AG09309 (cell line): ENCODE data around the gene BTBD16.

Experiments
- DNase-seq: peaks from one replicate; pipeline ENCODE4 v3.0.0-alpha.2; 2010; ENCODE audit warnings: low read depth
- H3K4me3 ChIP-seq: 2 replicates; pipeline ENCODE4 v1.5.1; 2011; ENCODE audit warnings: mild to moderate bottlenecking, low read depth, low read length, moderate library complexity; ENCODE audit not compliant: control insufficient read depth
- CTCF ChIP-seq: IDR thresholded peaks from 2 replicates; pipeline ENCODE4 v1.5.1; 2011; ENCODE audit warnings: mild to moderate bottlenecking, low read depth, low read length, inconsistent platforms; ENCODE audit not compliant: insufficient read depth, control insufficient read depth; ENCODE audit errors: missing control alignments

Gene BTBD16

GRCh38 chr10:122333037-122333436, 61.9 kb downstream of the BTBD16 start:
- H3K4me3 ChIP-seq = no peak overlapping the region
- no peak for DNase-seq
- no peak for TF ChIP-seq CTCF

GRCh38 chr10:122336332-122336731, 65.2 kb downstream of the BTBD16 start:
- no peak for TF ChIP-seq CTCF
- H3K4me3 ChIP-seq = no peak overlapping the region
- no peak for DNase-seq

- no peak overlapping the region for H3K4me3 ChIP-seq
- no peak for TF ChIP-seq CTCF
- DNase-seq = no peak
These were observed 65.9 kb downstream of the BTBD16 start for GRCh38 chr10:122336961-122337360.

GRCh38 chr10:122338609-122339441, 67.7 kb downstream of the BTBD16 start:
- H3K4me3 ChIP-seq = no peak overlapping the region
- TF ChIP-seq CTCF = no peak
- DNase-seq = no peak

- no peak overlapping the region for H3K4me3 ChIP-seq
- no peak for DNase-seq
- TF ChIP-seq CTCF = no peak
These were observed 70.2 kb downstream of the BTBD16 start for GRCh38 chr10:122341141-122341810.

GRCh38 chr10:122342293-122343134, 71.4 kb downstream of the BTBD16 start:
- DNase-seq = peak; percentile 50
- peak; percentile 76 for TF ChIP-seq CTCF
- H3K4me3 ChIP-seq = no peak overlapping the region
